PFSK-1 (cell line): ENCODE measurements around the gene SMIM22.

Source experiments
- POLR2AphosphoS5 ChIP-seq: IDR thresholded peaks from 2 replicates; pipeline ENCODE4 v1.6.1; 2012; ENCODE audit warnings: low read depth, mild to moderate bottlenecking, control low read depth, low read length, moderate library complexity
- REST ChIP-seq, 2 experiments: IDR thresholded peaks; 2 replicates each; pipeline versions ENCODE4 v1.6.1 to v1.8.0; 2011 to 2012; ENCODE audit warnings: low read depth in 2 of 2, low read length in 2 of 2, control low read depth in 1 of 2, inconsistent platforms in 1 of 2, mild to moderate bottlenecking in 1 of 2, moderate library complexity in 1 of 2; ENCODE audit not compliant: insufficient read depth in 1 of 2

GRCh38 chr16:4797805-4798252 is 2.7 kb downstream of the SMIM22 start:
- TF ChIP-seq POLR2AphosphoS5 (no peak), REST (IDR thresholded peaks at IDR 0.05; ENCODE audit: insufficient read depth in 1 of 2, low read depth in 2 of 2, low read length in 2 of 2) (no peak)
